HL-60 (cell line): ENCODE data around the gene THG1L.

Experiments
- DNase-seq, 2 experiments: peaks; one replicate each; pipeline ENCODE4 v3.0.0-alpha.2; 2010 to 2020; ENCODE audit warnings: low read depth in 1 of 2, low spot score in 1 of 2
- H3K27ac ChIP-seq: fragments of 250-450 bp; sonication (Bioruptor Pico); replicated peaks from 2 replicates; pipeline ENCODE4 v1.5.1; 2020; ENCODE audit warnings: mild to moderate bottlenecking, moderate library complexity
- H3K27me3 ChIP-seq: fragments of 250-450 bp; sonication (Bioruptor Pico); 2 replicates; pipeline ENCODE4 v1.5.1; 2021; ENCODE audit warnings: mild to moderate bottlenecking, moderate library complexity; ENCODE audit not compliant: insufficient read depth, poor library complexity, severe bottlenecking
- H3K4me3 ChIP-seq: replicated peaks from 2 replicates; pipeline ENCODE4 v1.5.1; 2011; ENCODE audit warnings: mild to moderate bottlenecking, control low read depth, low read length; ENCODE audit not compliant: insufficient read depth
- GABPA ChIP-seq: IDR thresholded peaks from 2 replicates; pipeline ENCODE4 v1.6.1; 2012; ENCODE audit warnings: low read depth
- POLR2AphosphoS5 ChIP-seq: IDR thresholded peaks from 2 replicates; pipeline ENCODE4 v1.6.1; 2012; ENCODE audit warnings: low read depth
- SPI1 ChIP-seq: IDR thresholded peaks from 2 replicates; pipeline ENCODE4 v1.6.1; 2012; ENCODE audit warnings: low read depth, mild to moderate bottlenecking, borderline replicate concordance
- TF ChIP-seq, protein P1 (sequence below): IDR thresholded peaks from one replicate; pipeline ENCODE4 v1.5.1; 2011; ENCODE audit warnings: low read length, control low read depth, inconsistent platforms; ENCODE audit not compliant: insufficient read depth
- TF ChIP-seq, protein P2 (sequence below): IDR thresholded peaks from 2 replicates; pipeline ENCODE4 v1.6.1; 2012; ENCODE audit warnings: low read depth; ENCODE audit not compliant: insufficient replicate concordance

Gene THG1L

DNA sequence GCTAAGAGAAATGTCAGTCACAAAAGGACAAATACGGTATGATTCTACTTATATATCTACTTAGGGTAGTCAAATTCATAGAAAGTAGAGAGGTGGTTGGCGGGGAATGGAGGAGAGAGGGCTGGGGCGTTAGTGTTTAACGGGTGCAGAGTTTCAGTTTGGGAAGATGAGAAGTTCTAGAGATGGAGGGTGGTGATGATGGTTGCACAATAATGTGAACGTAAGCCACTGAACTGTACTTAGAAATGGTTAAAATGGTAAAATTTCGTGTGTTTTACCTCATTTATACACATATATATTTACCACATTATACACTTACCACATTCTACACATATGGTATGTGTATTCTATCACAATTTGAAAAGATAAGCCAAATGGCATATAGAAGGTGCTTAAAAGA lies 48.0 kb downstream of the THG1L start:
- no peak overlapping the region for H3K27ac ChIP-seq
- no peak for DNase-seq
- TF ChIP-seq, protein P1, sequence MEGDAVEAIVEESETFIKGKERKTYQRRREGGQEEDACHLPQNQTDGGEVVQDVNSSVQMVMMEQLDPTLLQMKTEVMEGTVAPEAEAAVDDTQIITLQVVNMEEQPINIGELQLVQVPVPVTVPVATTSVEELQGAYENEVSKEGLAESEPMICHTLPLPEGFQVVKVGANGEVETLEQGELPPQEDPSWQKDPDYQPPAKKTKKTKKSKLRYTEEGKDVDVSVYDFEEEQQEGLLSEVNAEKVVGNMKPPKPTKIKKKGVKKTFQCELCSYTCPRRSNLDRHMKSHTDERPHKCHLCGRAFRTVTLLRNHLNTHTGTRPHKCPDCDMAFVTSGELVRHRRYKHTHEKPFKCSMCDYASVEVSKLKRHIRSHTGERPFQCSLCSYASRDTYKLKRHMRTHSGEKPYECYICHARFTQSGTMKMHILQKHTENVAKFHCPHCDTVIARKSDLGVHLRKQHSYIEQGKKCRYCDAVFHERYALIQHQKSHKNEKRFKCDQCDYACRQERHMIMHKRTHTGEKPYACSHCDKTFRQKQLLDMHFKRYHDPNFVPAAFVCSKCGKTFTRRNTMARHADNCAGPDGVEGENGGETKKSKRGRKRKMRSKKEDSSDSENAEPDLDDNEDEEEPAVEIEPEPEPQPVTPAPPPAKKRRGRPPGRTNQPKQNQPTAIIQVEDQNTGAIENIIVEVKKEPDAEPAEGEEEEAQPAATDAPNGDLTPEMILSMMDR = no peak
- TF ChIP-seq POLR2AphosphoS5 (no peak), GABPA (no peak), SPI1 (no peak)
- TF ChIP-seq, protein P2, sequence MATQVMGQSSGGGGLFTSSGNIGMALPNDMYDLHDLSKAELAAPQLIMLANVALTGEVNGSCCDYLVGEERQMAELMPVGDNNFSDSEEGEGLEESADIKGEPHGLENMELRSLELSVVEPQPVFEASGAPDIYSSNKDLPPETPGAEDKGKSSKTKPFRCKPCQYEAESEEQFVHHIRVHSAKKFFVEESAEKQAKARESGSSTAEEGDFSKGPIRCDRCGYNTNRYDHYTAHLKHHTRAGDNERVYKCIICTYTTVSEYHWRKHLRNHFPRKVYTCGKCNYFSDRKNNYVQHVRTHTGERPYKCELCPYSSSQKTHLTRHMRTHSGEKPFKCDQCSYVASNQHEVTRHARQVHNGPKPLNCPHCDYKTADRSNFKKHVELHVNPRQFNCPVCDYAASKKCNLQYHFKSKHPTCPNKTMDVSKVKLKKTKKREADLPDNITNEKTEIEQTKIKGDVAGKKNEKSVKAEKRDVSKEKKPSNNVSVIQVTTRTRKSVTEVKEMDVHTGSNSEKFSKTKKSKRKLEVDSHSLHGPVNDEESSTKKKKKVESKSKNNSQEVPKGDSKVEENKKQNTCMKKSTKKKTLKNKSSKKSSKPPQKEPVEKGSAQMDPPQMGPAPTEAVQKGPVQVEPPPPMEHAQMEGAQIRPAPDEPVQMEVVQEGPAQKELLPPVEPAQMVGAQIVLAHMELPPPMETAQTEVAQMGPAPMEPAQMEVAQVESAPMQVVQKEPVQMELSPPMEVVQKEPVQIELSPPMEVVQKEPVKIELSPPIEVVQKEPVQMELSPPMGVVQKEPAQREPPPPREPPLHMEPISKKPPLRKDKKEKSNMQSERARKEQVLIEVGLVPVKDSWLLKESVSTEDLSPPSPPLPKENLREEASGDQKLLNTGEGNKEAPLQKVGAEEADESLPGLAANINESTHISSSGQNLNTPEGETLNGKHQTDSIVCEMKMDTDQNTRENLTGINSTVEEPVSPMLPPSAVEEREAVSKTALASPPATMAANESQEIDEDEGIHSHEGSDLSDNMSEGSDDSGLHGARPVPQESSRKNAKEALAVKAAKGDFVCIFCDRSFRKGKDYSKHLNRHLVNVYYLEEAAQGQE = no peak

DNA sequence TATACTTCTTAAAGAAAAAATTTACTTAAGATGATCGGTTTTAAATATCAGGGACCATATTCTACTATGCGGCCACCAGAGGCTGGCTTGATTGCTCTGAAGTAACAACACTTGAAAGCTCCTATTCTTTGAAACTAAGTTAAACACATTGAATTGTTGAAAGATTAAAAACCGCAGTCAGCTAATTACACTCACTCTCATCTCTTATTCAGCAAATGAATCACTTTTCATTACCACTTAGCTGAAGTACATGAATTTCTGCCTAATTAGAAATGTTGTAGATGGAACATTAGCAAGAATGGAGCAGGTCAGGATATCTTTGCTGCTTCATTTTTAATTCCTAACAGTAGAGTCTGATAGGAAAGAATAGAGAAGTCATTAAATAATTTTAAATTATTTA lies 54.6 kb downstream of the THG1L start:
- DNase-seq = no peak
- Histone ChIP-seq H3K27me3 (no peaks in the 10 kb centered on the region), H3K27ac (no peak overlapping the region), H3K4me3 (no peak overlapping the region)
- TF ChIP-seq GABPA (no peak), POLR2AphosphoS5 (no peak), SPI1 (no peak)
- TF ChIP-seq, protein P1 = no peak
- TF ChIP-seq, protein P2 = no peak

More for the DNA sequence above, 48.0 kb downstream of the THG1L start:
- H3K27me3 ChIP-seq = no peaks in the 10 kb centered on the region
- no peak overlapping the region for H3K4me3 ChIP-seq
